ENCODE results near the gene THRSP.

THRSP gene

DNA sequence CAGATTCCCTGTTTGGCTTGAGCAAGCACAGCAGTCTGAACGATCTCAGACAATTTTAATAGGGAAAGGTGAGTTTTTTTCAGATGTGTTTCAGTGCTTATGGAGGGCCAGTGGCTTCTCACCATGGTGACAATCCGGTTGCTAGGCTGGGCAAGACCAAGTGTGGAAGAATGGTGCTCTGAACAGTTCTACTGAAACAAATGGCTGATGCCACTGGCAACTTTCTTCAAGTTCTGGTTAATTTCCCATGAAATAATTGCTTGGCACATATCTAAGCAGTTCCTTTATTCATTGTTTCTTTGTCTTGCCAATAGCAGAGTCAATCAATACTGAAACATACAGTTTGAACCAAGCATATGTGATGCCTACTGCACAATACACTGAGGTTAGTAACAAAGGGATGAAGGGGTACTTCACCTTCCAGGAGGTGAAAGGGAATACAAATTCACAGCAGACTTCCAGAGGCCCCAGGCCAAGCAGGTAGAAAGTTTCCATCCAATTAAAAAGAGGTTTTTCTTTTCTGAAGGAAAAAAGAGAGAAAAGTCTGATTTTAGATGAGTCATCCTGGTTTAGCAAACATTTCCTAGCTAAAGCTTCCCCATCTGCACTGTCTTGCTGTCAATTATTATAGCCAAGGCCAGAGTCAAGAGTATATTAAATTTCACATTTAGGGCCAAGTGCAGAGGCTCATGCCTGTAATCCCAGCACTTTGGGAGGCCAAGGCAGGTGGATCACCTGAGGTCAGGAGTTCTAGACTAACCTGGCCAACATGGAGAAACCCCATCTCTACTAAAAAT is 37.2 kb downstream of the THRSP start:
- no peak for DNase-seq

DNA sequence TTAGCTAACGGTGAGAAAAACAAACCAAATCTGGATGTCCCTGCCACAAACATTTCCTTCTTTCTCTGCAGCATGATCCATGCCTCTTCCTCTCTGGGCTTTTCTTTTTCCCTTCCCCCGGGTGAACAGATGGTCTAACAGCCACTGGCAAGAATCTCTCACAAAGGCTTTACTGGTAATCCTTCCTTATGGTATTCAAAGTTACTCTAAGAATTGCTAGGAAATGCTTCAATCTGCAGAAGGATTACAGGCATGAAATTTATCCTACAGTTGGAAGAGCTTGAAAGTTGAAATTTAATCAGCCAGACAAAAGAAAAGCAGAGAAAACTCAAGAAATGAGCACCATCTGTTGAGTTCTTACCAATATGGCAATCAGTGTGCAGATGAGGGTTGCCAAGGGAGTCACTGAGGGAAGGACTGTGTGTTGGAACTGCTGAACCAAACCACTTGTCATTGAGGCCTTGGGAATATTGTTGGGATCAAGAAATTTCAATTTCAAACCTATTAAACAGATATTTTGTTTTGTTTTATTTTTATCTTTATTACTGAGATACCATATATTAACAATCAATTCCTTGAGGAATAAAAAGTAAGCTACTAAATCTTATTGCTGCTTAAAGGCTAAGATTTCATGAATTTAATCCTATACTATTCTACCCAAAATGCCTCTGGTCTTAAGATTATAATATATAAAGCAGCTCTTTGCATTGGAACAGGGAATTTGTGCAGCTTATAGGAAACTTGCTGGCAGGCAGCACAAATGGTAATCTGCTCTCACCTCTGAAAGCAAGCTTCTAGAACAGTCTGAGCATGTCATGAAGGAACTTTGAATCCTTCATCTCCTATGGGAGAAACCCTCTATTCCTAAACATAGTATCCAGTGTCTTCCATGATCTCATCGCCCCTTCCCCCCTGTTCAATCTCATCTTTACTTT is 45.7 kb downstream of the THRSP start:
- DNase-seq, result no peak

DNA sequence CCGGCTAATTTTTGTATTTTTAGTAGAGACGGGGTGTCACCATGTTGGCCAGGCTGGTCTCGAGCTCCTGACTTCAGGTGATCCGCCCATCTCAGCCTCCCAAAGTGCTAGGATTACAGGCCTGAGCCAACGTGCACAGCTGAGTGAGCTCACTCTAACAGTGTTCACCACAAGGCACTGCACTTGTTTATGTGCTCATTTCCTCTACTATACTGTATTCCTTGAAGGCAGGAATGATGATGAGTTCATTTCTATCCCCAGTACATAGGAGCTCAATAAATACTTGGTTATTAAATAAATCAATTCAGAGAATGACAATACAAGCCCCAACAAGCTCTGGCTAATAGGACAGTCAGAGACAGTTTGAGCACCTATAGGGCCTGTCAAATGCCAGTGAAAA is 46.7 kb downstream of the THRSP start:
- DNase-seq, result no peak

DNA sequence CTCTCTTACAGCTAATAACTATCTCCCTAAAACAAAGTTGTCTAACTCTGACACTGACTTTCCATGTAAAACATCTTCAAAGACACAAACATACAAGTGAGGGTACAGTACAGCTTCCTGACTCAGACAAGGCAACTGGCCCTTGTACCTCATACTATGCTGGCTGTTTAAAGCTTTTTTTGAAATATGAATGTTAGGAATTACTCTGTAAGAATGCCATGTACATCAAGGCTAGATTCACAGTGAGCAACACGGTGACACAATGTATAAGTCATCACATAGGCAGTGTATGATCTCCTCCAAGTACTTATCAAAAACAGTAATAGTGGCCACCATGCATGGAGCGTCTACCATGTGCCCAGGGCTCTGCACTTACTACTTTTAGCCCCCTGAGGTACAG is 47.2 kb downstream of the THRSP start:
- DNase-seq, result no peak

DNA sequence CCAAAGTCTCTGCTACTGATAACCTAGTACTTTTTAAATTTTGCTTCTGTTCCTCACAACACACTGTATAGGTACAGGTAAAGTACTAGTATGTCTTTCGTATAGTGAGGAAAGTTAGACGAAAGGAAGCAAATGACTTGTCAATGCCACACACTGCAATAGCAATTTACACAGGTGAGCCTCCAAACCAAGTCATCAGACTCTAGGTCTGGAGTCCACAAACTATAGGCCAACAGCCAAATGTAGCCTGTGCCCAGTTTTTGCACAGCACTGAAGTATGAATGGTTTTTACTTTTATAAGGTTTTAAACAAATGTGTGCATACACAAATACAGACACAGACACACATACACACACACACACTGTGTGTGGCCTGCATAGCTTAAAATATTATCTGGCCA is 47.6 kb downstream of the THRSP start:
- DNase-seq, result no peak

DNA sequence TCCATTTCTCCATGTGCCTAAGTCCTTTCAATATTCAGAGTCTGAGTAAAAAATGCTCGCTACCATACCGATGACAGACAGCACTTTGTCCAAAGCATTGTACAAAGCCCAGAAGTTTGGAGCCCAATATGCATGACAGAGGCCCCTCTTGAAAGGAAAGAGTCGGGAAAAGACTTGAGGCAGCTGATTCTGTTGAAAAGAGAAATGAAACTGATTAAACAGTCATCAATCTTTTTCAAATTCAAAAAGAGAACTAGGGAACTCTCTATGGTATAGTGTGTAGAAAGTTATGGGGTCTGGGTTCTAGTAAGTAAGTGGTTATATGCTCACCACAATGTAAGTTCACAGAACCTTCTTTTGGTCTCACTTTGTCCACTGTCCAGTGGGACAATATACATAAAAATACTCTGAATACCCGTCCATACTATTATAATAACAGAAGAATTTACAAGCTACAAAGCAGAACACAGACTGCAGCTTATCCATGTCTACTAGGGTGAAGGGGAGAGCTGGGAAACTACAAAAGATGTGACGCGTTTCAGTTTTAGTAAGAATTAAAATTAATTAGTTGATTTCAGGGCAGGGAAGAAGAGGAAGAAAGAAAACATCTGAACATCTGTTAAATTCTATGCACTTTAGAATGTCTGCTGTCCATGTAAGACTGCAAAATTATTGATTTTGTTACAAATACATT is 49.1 kb downstream of the THRSP start:
- DNase-seq, result no peak

Data from stimulated activated CD8-positive, alpha-beta memory T cell treated with anti-CD3 and anti-CD28 coated beads, Interleukin-4, amount 100 ng/mL, for 48 hours (primary cell).